ENCODE results near the gene AK5. TPM values are rescaled to one million over a fixed set of nuclear protein-coding genes. Genes with fewer than 3 reads are reported as not detected.
A peak's percentile ranks its signal among the peaks of the same experiment; 100 is the strongest.
"Not testable (repeated sequence)": the region's sequence is repeated elsewhere in the genome, so short reads cannot be mapped to it uniquely, and the experiment has no call there.

Gene AK5
- total and polyA plus RNA-seq, 7 experiments from 2014 or later, result 1.7 to 82.1 (median 56.5) TPM

DNA sequence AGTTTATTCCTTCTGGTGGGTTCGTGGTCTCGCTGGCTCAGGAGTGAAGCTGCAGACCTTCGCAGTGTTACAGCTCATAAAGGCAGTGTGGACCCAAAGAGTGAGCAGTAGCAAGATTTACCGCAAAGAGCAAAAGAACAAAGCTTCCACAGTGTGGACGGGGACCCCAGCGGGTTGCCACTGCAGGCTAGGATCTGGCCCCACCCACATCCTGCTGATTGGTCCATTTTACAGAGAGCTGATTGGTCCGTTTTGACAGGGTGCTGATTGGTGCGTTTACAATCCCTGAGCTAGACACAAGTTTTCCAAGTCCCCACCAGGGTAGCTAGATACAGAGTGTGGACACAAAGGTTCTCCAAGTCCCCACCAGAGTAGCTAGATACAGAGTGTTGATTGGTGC, 249.3 kb downstream of the AK5 start:
- DNase-seq; H3K4me3 ChIP-seq (ENCODE audit: low read length); ATAC-seq; H3K27me3 ChIP-seq (ENCODE audit: control insufficient read depth in 2 of 2, insufficient read depth in 2 of 2, low read length in 2 of 2); H3K4me1 ChIP-seq (ENCODE audit: control insufficient read depth in 2 of 2, insufficient read depth in 2 of 2, low read length in 2 of 2); H3K9me3 Mint-ChIP-seq; H3K27me3 Mint-ChIP-seq; H3K9me3 ChIP-seq (ENCODE audit: control insufficient read depth in 2 of 3, low read length in 3 of 3); H3K27ac ChIP-seq (ENCODE audit: low read depth, low read length); H3K4me3 Mint-ChIP-seq; H3K36me3 ChIP-seq (ENCODE audit: control insufficient read depth in 2 of 3, insufficient read depth in 3 of 3, low read length in 3 of 3): not testable (repeated sequence)
- ChIA-PET CTCF (interaction anchor here (1.0 kb wide), 1 partner anchor 10 kb away, joined by 3 read pairs; no protein-coding TSS in a partner anchor), POLR2A (interaction anchor here (1.7 kb wide), 1 partner anchor 152 kb away, joined by 4 read pairs; no protein-coding TSS in a partner anchor)
- intact Hi-C loops (cut with micrococcal nuclease), result loop anchor here (5.0 to 10.0 kb wide), 4 partner anchors 246 to 1539 kb away; partner anchors contain the start of gene AK5 (in 1 of the 2)
- H3K36me3 Mint-ChIP-seq, result peaks cover 0 to 35% (median 30%) of the 10 kb centered on the region in 5 donors
- peak overlapping the region in 5 of 9 donors; percentile 14 to 78 (median 42) for H3K27ac Mint-ChIP-seq
- H3K4me1 Mint-ChIP-seq, result peaks cover 3 to 28% (median 19%) of the 10 kb centered on the region in 7 donors

DNA sequence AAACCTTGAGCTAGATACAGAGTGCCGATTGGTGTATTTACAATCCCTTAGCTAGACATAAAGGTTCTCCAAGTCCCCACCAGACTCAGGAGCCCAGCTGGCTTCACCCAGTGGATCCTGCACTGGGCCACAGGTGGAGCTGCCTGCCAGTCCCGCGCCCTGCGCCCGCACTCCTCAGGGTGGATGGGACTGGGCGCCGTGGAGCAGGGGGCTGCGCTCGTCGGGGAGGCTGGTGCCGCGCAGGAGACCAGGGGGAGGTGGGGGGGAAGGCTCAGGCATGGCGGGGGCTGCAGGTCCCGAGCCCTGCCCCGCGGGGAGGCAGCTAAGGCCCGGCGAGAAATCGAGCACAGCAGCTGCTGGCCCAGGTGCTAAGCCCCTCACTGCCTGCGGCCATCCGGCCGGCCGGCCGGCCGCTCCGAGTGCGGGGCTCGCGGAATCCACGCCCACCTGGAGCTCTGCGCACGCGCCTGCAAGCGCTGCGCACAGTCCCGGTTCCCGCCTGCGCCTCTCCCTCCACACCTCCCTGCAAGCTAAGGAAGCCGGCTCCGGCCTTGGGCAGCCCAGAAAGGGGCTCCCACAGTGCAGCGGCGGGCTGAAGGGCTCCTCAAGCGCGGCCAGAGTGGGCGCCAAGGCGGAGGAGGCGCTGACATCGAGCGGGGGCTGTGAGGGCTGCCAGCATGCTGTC, 249.9 kb downstream of the AK5 start:
- ChIA-PET CTCF (interaction anchor here (0.9 to 2.3 kb wide), 5 partner anchors 9 to 386 kb away, joined by 3 to 10 read pairs (median 5); no protein-coding TSS in a partner anchor), POLR2A (interaction anchor here (1.7 kb wide), 1 partner anchor 151 kb away, joined by 4 read pairs; no protein-coding TSS in a partner anchor)
- Mint-ChIP-seq H3K36me3 (peaks cover 0 to 35% (median 29%) of the 10 kb centered on the region in 5 donors), H3K4me1 (peaks cover 2 to 23% (median 14%) of the 10 kb centered on the region in 7 donors), H3K27ac (peak overlapping the region in 3 of 9 donors; percentile 17 to 73 (median 17))
- H3K4me3 ChIP-seq (ENCODE audit: low read length); H3K27me3 Mint-ChIP-seq; DNase-seq; H3K27me3 ChIP-seq (ENCODE audit: control insufficient read depth in 2 of 2, insufficient read depth in 2 of 2, low read length in 2 of 2); ATAC-seq; H3K4me3 Mint-ChIP-seq; H3K4me1 ChIP-seq (ENCODE audit: control insufficient read depth in 2 of 2, insufficient read depth in 2 of 2, low read length in 2 of 2); H3K27ac ChIP-seq (ENCODE audit: low read depth, low read length); H3K9me3 Mint-ChIP-seq; H3K9me3 ChIP-seq (ENCODE audit: control insufficient read depth in 2 of 3, low read length in 3 of 3): not testable (repeated sequence)
- peaks cover 0 to 15% (median 0%) of the 10 kb centered on the region in 3 experiments for H3K36me3 ChIP-seq (ENCODE audit: control insufficient read depth in 2 of 3, insufficient read depth in 3 of 3, low read length in 3 of 3)
- intact Hi-C loops (cut with micrococcal nuclease), result loop anchor here (2.0 to 10.0 kb wide), 6 partner anchors 101 to 1539 kb away; partner anchors contain the start of gene AK5 (in 1 of the 2)

DNA sequence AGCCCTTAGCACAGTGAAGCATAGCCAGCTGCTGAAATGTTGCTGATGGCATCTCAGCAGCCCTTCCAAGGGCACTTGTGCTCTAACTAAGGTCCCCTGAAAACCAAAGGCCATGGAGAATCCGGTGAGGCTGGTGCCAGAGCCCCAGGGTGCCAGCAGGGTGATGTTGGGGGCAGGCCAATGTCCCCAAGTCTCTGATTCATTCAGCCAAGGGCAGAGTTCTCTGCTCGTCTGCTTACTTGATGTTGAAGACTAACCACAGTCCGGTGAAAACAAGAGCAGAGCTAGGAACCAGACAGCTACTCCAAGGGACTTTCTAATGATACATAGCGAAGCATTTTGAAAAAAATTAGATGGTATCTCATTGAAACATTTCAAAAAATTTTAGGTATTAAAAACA, 250.8 kb downstream of the AK5 start:
- no peak for ATAC-seq
- H3K4me1 Mint-ChIP-seq, result peaks cover 2 to 16% (median 10%) of the 10 kb centered on the region in 7 donors
- DNase-seq, result no peak
- intact Hi-C loops (cut with micrococcal nuclease), result loop anchor here (1.0 to 10.0 kb wide), 11 partner anchors 102 to 1540 kb away; partner anchors contain the start of genes AK5 (in 2 of the 2) and PIGK (in 2 of the 2)
- H3K4me3 Mint-ChIP-seq, result no peak overlapping the region
- peaks cover 0 to 36% (median 28%) of the 10 kb centered on the region in 5 donors for H3K36me3 Mint-ChIP-seq
- H3K36me3 ChIP-seq (ENCODE audit: control insufficient read depth in 2 of 3, insufficient read depth in 3 of 3, low read length in 3 of 3), result peaks cover 0 to 23% (median 0%) of the 10 kb centered on the region in 3 experiments
- ChIA-PET POLR2A (interaction anchor here (0.7 to 0.9 kb wide), 3 partner anchors 45 to 224 kb away, joined by 3 to 4 read pairs (median 4); no protein-coding TSS in a partner anchor), CTCF (interaction anchor here (0.6 to 2.3 kb wide), 11 partner anchors 23 to 1747 kb away, joined by 3 to 10 read pairs (median 5); partner anchors contain the start of gene PIGK)
- H3K9me3 Mint-ChIP-seq, result peaks cover 0 to 5% (median 0%) of the 10 kb centered on the region in 11 donors
- H3K4me1 ChIP-seq (ENCODE audit: control insufficient read depth in 2 of 2, insufficient read depth in 2 of 2, low read length in 2 of 2), result peaks cover 0 to 4% of the 10 kb centered on the region in 2 donors
- no peaks in the 10 kb centered on the region for H3K27me3 Mint-ChIP-seq
- H3K27ac ChIP-seq (ENCODE audit: low read depth, low read length), result no peak overlapping the region
- H3K4me3 ChIP-seq (ENCODE audit: low read length), result no peak overlapping the region
- H3K27me3 ChIP-seq (ENCODE audit: control insufficient read depth in 2 of 2, insufficient read depth in 2 of 2, low read length in 2 of 2), result no peaks in the 10 kb centered on the region
- peak overlapping the region in 5 of 9 donors; percentile 24 to 70 (median 46) for H3K27ac Mint-ChIP-seq
- no peaks in the 10 kb centered on the region for H3K9me3 ChIP-seq (ENCODE audit: control insufficient read depth in 2 of 3, low read length in 3 of 3)

DNA sequence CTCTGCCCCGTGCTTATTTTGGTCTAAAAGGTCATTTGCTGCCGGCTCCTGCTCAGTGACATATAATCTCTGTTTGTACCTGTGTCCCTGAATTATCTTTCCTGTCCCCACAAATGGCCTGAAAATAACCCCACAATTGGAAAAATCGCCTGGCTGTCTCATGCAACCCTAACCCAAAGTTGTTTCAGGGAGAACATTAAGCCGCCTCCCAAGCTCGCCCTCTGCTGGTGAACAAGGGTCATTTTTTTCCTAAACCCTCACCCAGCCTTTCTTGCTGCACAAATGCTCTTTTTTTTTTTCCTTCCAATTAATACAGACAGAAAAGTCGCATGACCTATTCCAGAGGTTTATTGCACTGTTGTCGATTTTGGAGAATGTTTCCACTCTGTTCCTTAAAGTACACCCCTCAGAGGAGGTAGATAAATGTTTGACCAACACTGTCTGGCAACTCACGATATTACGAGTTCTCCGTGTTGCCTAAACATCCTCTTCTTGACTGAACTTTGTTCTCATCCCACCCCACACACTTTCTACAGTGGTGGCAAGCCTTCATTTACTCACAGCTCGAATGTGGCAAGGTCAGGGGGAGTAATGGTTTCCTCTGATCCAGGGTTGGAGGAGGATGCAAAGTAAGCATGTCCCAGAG, 252.0 kb downstream of the AK5 start:
- peaks cover 0 to 5% (median 0%) of the 10 kb centered on the region in 11 donors for H3K9me3 Mint-ChIP-seq
- ATAC-seq, result peak; percentile 71
- peak overlapping the region in 8 of 9 donors; percentile 16 to 94 (median 38) for H3K27ac Mint-ChIP-seq
- H3K27ac ChIP-seq (ENCODE audit: low read depth, low read length), result no peak overlapping the region
- no peaks in the 10 kb centered on the region for H3K9me3 ChIP-seq (ENCODE audit: control insufficient read depth in 2 of 3, low read length in 3 of 3)
- no peak overlapping the region for H3K4me3 ChIP-seq (ENCODE audit: low read length)
- peak overlapping the region in 6 of 10 donors; percentile 22 to 69 (median 50) for H3K4me3 Mint-ChIP-seq
- CTCF ChIA-PET, result interaction anchor here (0.6 to 2.3 kb wide), 18 partner anchors 8 to 1749 kb away, joined by 3 to 10 read pairs (median 4); no protein-coding TSS in a partner anchor
- no peaks in the 10 kb centered on the region for H3K27me3 ChIP-seq (ENCODE audit: control insufficient read depth in 2 of 2, insufficient read depth in 2 of 2, low read length in 2 of 2)
- H3K4me1 Mint-ChIP-seq, result peaks cover 2 to 16% (median 10%) of the 10 kb centered on the region in 7 donors
- POLR2A ChIA-PET, result interaction anchor here (0.6 to 0.8 kb wide), 3 partner anchors 225 to 1849 kb away, joined by 3 to 7 read pairs (median 4); no protein-coding TSS in a partner anchor
- no peaks in the 10 kb centered on the region for H3K27me3 Mint-ChIP-seq
- H3K36me3 Mint-ChIP-seq, result peaks cover 0 to 32% (median 28%) of the 10 kb centered on the region in 5 donors
- peaks cover 0 to 29% (median 0%) of the 10 kb centered on the region in 3 experiments for H3K36me3 ChIP-seq (ENCODE audit: control insufficient read depth in 2 of 3, insufficient read depth in 3 of 3, low read length in 3 of 3)
- DNase-seq, result peak; percentile 34 to 75 (median 60)
- H3K4me1 ChIP-seq (ENCODE audit: control insufficient read depth in 2 of 2, insufficient read depth in 2 of 2, low read length in 2 of 2), result peaks cover 0 to 4% of the 10 kb centered on the region in 2 donors
- intact Hi-C loops (cut with micrococcal nuclease), result loop anchor here (1.0 to 10.0 kb wide), 11 partner anchors 103 to 1541 kb away; partner anchors contain the start of genes AK5 (in 2 of the 2) and PIGK (in 2 of the 2)

DNA sequence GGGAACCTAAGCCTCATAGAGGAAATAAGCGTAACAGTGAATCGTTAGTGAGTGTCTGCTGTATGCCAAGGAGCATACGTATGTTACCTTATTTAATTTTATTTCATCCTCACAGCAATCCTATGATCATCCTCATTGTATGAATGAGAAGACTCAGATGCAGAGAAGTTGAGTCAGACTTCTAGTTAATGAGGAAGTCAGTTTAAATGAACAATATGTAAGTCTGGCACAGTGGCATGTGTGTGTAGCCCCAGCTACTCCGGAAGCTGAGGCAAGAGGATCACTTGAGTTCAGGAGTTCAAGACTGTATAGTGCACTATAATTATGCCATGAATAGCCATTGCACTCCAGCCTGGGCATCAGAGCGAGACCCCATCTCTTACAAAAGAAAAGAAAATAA, 252.6 kb downstream of the AK5 start:
- H3K4me3 ChIP-seq (ENCODE audit: low read length), result no peak overlapping the region
- Mint-ChIP-seq H3K27ac (no peak overlapping the region), H3K4me3 (no peak overlapping the region), H3K27me3 (no peaks in the 10 kb centered on the region), H3K36me3 (peaks cover 0 to 37% (median 26%) of the 10 kb centered on the region in 5 donors), H3K4me1 (peaks cover 2 to 16% (median 10%) of the 10 kb centered on the region in 7 donors), H3K9me3 (peaks cover 0 to 5% (median 0%) of the 10 kb centered on the region in 11 donors)
- ChIA-PET CTCF (interaction anchor here (1.3 kb wide), 1 partner anchor 226 kb away, joined by 4 read pairs; no protein-coding TSS in a partner anchor), POLR2A (no interaction called here)
- peaks cover 0 to 4% of the 10 kb centered on the region in 2 donors for H3K4me1 ChIP-seq (ENCODE audit: control insufficient read depth in 2 of 2, insufficient read depth in 2 of 2, low read length in 2 of 2)
- no peaks in the 10 kb centered on the region for H3K27me3 ChIP-seq (ENCODE audit: control insufficient read depth in 2 of 2, insufficient read depth in 2 of 2, low read length in 2 of 2)
- peaks cover 0 to 36% (median 0%) of the 10 kb centered on the region in 3 experiments for H3K36me3 ChIP-seq (ENCODE audit: control insufficient read depth in 2 of 3, insufficient read depth in 3 of 3, low read length in 3 of 3)
- DNase-seq (no peak), ATAC-seq (peak; percentile 49)
- intact Hi-C loops (cut with micrococcal nuclease), result loop anchor here (5.0 to 10.0 kb wide), 4 partner anchors 250 to 1542 kb away; partner anchors contain the start of gene AK5 (in 1 of the 2)
- H3K9me3 ChIP-seq (ENCODE audit: control insufficient read depth in 2 of 3, low read length in 3 of 3), result no peaks in the 10 kb centered on the region
- no peak overlapping the region for H3K27ac ChIP-seq (ENCODE audit: low read depth, low read length)

DNA sequence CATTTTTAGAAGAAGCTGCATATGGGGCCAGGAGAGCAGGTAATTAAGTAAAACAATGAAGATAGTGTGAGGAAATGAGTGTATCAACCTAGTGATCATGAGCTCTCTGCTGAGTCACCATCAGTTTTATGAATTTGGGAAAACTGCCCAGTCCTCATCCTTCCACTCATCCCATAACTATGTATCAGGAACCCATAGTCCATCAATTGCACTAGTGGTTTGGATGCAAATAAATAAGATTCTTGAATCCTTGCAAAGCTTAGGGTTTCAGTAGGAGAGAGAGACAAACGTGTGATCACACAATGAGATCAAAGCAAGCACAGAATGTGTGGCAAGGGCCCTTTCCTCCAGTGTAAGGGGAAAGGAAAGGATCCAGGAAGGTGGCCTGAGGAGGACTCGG, 255.0 kb downstream of the AK5 start:
- Mint-ChIP-seq H3K27ac (peak overlapping the region in 3 of 9 donors; percentile 10 to 33 (median 21)), H3K36me3 (peaks cover 0 to 35% (median 25%) of the 10 kb centered on the region in 5 donors), H3K9me3 (peaks cover 0 to 1% (median 0%) of the 10 kb centered on the region in 11 donors), H3K4me3 (no peak overlapping the region), H3K4me1 (peaks cover 2 to 16% (median 10%) of the 10 kb centered on the region in 7 donors), H3K27me3 (no peaks in the 10 kb centered on the region)
- peaks cover 0 to 4% of the 10 kb centered on the region in 2 donors for H3K4me1 ChIP-seq (ENCODE audit: control insufficient read depth in 2 of 2, insufficient read depth in 2 of 2, low read length in 2 of 2)
- H3K9me3 ChIP-seq (ENCODE audit: control insufficient read depth in 2 of 3, low read length in 3 of 3), result no peaks in the 10 kb centered on the region
- H3K36me3 ChIP-seq (ENCODE audit: control insufficient read depth in 2 of 3, insufficient read depth in 3 of 3, low read length in 3 of 3), result peaks cover 0 to 59% (median 0%) of the 10 kb centered on the region in 3 experiments
- intact Hi-C loops (cut with micrococcal nuclease), result loop anchor here in 1 of 2 donors (10.0 kb wide), 2 partner anchors 252 to 1542 kb away; partner anchors contain the start of gene AK5
- H3K27me3 ChIP-seq (ENCODE audit: control insufficient read depth in 2 of 2, insufficient read depth in 2 of 2, low read length in 2 of 2), result no peaks in the 10 kb centered on the region
- no peak for ATAC-seq
- POLR2A ChIA-PET, result no interaction called here
- H3K27ac ChIP-seq (ENCODE audit: low read depth, low read length), result no peak overlapping the region
- CTCF ChIA-PET, result no interaction called here
- DNase-seq, result no peak
- H3K4me3 ChIP-seq (ENCODE audit: low read length), result no peak overlapping the region
